Mesendoderm (in vitro differentiated cells): ENCODE data around the gene POGZ.
"Not testable (repeated sequence)": the region's sequence is repeated elsewhere in the genome, so short reads cannot be mapped to it uniquely, and the experiment has no call there.

Source experiments
- DNase-seq: peaks from one replicate; pipeline ENCODE4 v3.0.0; 2013
- H2AK5ac ChIP-seq: 2 replicates; pipeline ENCODE4 v1.6.1; 2013; ENCODE audit warnings: low read length, inconsistent platforms
- H2BK120ac ChIP-seq: 2 replicates; pipeline ENCODE4 v1.6.1; 2013; ENCODE audit warnings: low read depth, mild to moderate bottlenecking, low read length, moderate library complexity, mixed read lengths
- H2BK15ac ChIP-seq: replicated peaks from 2 replicates; pipeline ENCODE4 v1.6.1; 2013; ENCODE audit warnings: low read depth, mild to moderate bottlenecking, moderate library complexity
- H2BK5ac ChIP-seq: 2 replicates; pipeline ENCODE4 v1.6.1; 2013; ENCODE audit warnings: low read length, inconsistent platforms
- H3K18ac ChIP-seq: 2 replicates; pipeline ENCODE4 v1.6.1; 2013; ENCODE audit warnings: mild to moderate bottlenecking, low read length, mixed read lengths
- H3K23ac ChIP-seq: one replicate; pipeline ENCODE4 v1.6.1; 2013; ENCODE audit warnings: low read length
- H3K27ac ChIP-seq: 2 replicates; pipeline ENCODE4 v1.5.1; 2013; ENCODE audit warnings: low read depth, mild to moderate bottlenecking, inconsistent platforms, low read length, moderate library complexity
- H3K27me3 ChIP-seq: 2 replicates; pipeline ENCODE4 v1.6.1; 2013; ENCODE audit warnings: low read length, control low read depth, mild to moderate bottlenecking, inconsistent platforms; ENCODE audit not compliant: insufficient read depth, poor library complexity
- H3K36me3 ChIP-seq: 2 replicates; pipeline ENCODE4 v1.6.1; 2013; ENCODE audit warnings: low read length, inconsistent platforms; ENCODE audit not compliant: control insufficient read depth, insufficient read depth
- H3K4ac ChIP-seq: one replicate; pipeline ENCODE4 v1.6.1; 2013; ENCODE audit warnings: low read depth, mild to moderate bottlenecking, low read length, moderate library complexity
- H3K4me1 ChIP-seq: 2 replicates; pipeline ENCODE4 v1.6.1; 2013; ENCODE audit warnings: low read depth, low read length, inconsistent platforms; ENCODE audit not compliant: control insufficient read depth
- H3K4me2 ChIP-seq: 2 replicates; pipeline ENCODE4 v1.6.1; 2013; ENCODE audit warnings: low read length
- H3K4me3 ChIP-seq: 2 replicates; pipeline ENCODE4 v1.5.1; 2013; ENCODE audit warnings: mild to moderate bottlenecking, low read length
- H3K56ac ChIP-seq: one replicate; pipeline ENCODE4 v1.6.1; 2013; ENCODE audit warnings: low read length
- H3K79me1 ChIP-seq: 2 replicates; pipeline ENCODE4 v1.6.1; 2013; ENCODE audit warnings: low read length, inconsistent platforms
- H3K79me2 ChIP-seq: 2 replicates; pipeline ENCODE4 v1.6.1; 2013; ENCODE audit warnings: mild to moderate bottlenecking, low read length; ENCODE audit not compliant: control insufficient read depth, insufficient read depth
- H3K9ac ChIP-seq: 2 replicates; pipeline ENCODE4 v1.6.1; 2013; ENCODE audit warnings: low read length, inconsistent platforms
- H4K5ac ChIP-seq: one replicate; pipeline ENCODE4 v1.6.1; 2013; ENCODE audit warnings: low read length
- H4K8ac ChIP-seq: one replicate; pipeline ENCODE4 v1.6.1; 2013; ENCODE audit warnings: low read depth, mild to moderate bottlenecking, control low read depth, low read length, moderate library complexity
- WGBS: extraction: QIAGEN DNeasy Blood & Tissue Kit; methylation state at CpG from one replicate; pipeline ENCODE4 v1.1.7; 2013; ENCODE audit warnings: low lambda C conversion rate, missing lambda C conversion rate; ENCODE audit not compliant: insufficient coverage; ENCODE audit errors: extremely low coverage; 5-methylcytosine and 5-hydroxymethylcytosine counted together

Gene POGZ

DNA sequence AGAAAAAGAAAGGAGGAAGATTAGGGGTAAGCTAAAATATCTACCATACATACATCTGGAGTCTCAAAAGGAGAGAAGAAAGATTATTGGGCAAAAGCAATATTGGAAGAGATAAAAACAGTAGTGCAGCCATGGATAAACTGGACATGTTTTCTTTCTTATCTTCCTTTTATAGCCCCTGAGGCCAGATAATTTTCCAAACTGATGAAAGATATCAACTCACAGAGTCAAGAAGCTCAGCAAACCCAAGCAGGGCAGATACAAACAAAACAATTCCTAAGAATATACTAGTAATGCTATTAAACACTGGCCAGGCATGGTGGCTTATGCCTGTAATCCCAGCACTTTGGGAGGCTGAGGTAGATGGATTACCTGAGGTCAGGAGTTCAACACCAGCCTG is 65.7 kb downstream of the POGZ start:
- no peak overlapping the region for H4K8ac ChIP-seq
- H3K36me3 ChIP-seq = no peaks in the 10 kb centered on the region
- no peak overlapping the region for H3K4me3 ChIP-seq
- no peak overlapping the region for H2BK120ac ChIP-seq
- H3K4me1 ChIP-seq = no peaks in the 10 kb centered on the region
- no peak overlapping the region for H3K4ac ChIP-seq
- DNase-seq = no peak
- no peaks in the 10 kb centered on the region for H3K79me2 ChIP-seq
- H2BK5ac ChIP-seq = no peak overlapping the region
- no peak overlapping the region for H3K4me2 ChIP-seq
- no peak overlapping the region for H2AK5ac ChIP-seq
- no peak overlapping the region for H3K23ac ChIP-seq
- no peak overlapping the region for H2BK15ac ChIP-seq
- no peak overlapping the region for H4K5ac ChIP-seq
- no peak overlapping the region for H3K18ac ChIP-seq
- H3K27ac ChIP-seq = no peak overlapping the region
- H3K27me3 ChIP-seq = no peaks in the 10 kb centered on the region
- H3K56ac ChIP-seq = no peak overlapping the region
- H3K9ac ChIP-seq = no peak overlapping the region
- H3K79me1 ChIP-seq = no peaks in the 10 kb centered on the region

- Histone ChIP-seq H2BK15ac (no peak overlapping the region), H3K4me1 (no peaks in the 10 kb centered on the region), H3K79me2 (no peaks in the 10 kb centered on the region), H3K23ac (no peak overlapping the region), H3K9ac (no peak overlapping the region), H3K36me3 (no peaks in the 10 kb centered on the region), H3K79me1 (no peaks in the 10 kb centered on the region), H2BK5ac (no peak overlapping the region), H4K5ac (no peak overlapping the region), H3K4me2 (no peak overlapping the region), H3K4me3 (no peak overlapping the region), H3K27ac (no peak overlapping the region), H3K18ac (no peak overlapping the region), H2AK5ac (no peak overlapping the region), H3K27me3 (no peaks in the 10 kb centered on the region), H4K8ac (no peak overlapping the region), H3K4ac (no peak overlapping the region), H3K56ac (no peak overlapping the region), H2BK120ac (no peak overlapping the region)
- WGBS = no CpG with 5 or more reads among the region's 3 CpGs
- DNase-seq = no peak
These were observed 68.2 kb downstream of the POGZ start for GRCh38 chr1:151391079-151391563.

DNA sequence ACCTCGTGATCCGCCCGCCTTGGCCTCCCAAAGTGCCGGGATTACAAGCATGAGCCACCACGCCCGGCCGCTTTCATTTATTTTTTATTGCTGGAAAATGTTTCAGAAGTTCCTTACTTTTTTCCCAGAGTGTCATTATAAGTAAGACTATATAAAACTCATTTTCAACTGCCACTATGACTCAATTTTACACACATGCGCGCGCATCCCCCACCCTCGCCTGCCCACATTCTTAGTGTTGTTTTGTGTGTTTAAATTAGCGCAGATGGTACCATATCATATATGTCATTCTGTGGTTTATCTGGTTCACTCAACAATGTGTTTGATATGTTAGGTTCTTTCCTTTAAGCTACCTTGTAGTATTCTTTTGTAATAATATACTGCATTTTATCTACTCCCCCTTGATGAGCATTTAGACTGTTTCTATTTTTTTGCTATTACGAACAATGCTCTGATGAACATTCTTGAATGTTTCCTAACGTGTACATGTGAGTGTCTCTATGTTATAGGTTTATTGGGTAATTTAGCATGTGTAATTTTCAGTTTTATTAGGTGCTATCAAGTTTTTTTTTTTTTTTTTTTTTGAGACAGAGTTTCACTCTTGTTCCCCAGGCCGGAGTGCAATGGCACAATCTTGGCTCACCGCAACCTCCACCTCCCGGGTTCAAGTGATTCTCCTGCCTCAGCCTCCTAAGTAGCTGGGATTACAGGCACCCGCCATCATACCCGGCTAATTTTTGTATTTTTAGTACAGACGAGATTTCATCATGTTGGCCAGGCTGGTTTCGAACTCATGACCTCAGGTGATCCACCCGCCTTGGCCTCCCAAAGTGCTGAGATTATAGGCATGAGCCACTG is 68.8 kb downstream of the POGZ start:
- H2BK120ac ChIP-seq, DNase-seq, H2BK15ac ChIP-seq, H2AK5ac ChIP-seq, H3K4me3 ChIP-seq, H3K4ac ChIP-seq, H3K9ac ChIP-seq, H2BK5ac ChIP-seq, H3K27me3 ChIP-seq, H3K23ac ChIP-seq, H4K5ac ChIP-seq, H3K27ac ChIP-seq, H4K8ac ChIP-seq, H3K56ac ChIP-seq, H3K18ac ChIP-seq, H3K4me1 ChIP-seq, H3K79me1 ChIP-seq, H3K4me2 ChIP-seq, H3K79me2 ChIP-seq, H3K36me3 ChIP-seq: not testable (repeated sequence)
- no CpG with 5 or more reads among the region's 22 CpGs for WGBS

- no peaks in the 10 kb centered on the region for H3K79me2 ChIP-seq
- no peaks in the 10 kb centered on the region for H3K36me3 ChIP-seq
- DNase-seq = no peak
- H3K18ac ChIP-seq = no peak overlapping the region
- no peak overlapping the region for H3K23ac ChIP-seq
- no peak overlapping the region for H3K56ac ChIP-seq
- no peak overlapping the region for H2BK5ac ChIP-seq
- no peak overlapping the region for H2AK5ac ChIP-seq
- H3K9ac ChIP-seq = no peak overlapping the region
- WGBS = no CpG with 5 or more reads among the region's 2 CpGs
- no peaks in the 10 kb centered on the region for H3K79me1 ChIP-seq
- H3K4ac ChIP-seq = no peak overlapping the region
- no peak overlapping the region for H3K4me2 ChIP-seq
- no peak overlapping the region for H2BK120ac ChIP-seq
- no peak overlapping the region for H4K5ac ChIP-seq
- H4K8ac ChIP-seq = no peak overlapping the region
- no peak overlapping the region for H2BK15ac ChIP-seq
- H3K27ac ChIP-seq = no peak overlapping the region
- no peaks in the 10 kb centered on the region for H3K27me3 ChIP-seq
- H3K4me1 ChIP-seq = no peaks in the 10 kb centered on the region
- H3K4me3 ChIP-seq = no peak overlapping the region
These were observed 73.3 kb downstream of the POGZ start for GRCh38 chr1:151386002-151386401.

GRCh38 chr1:151384584-151384983 is 74.7 kb downstream of the POGZ start:
- H2BK120ac ChIP-seq = no peak overlapping the region
- no peak overlapping the region for H2BK15ac ChIP-seq
- no peak overlapping the region for H3K56ac ChIP-seq
- H3K79me2 ChIP-seq = no peaks in the 10 kb centered on the region
- no peaks in the 10 kb centered on the region for H3K27me3 ChIP-seq
- H3K79me1 ChIP-seq = no peaks in the 10 kb centered on the region
- no peak overlapping the region for H3K4ac ChIP-seq
- no peak overlapping the region for H2AK5ac ChIP-seq
- no peak overlapping the region for H3K9ac ChIP-seq
- no peak overlapping the region for H3K4me2 ChIP-seq
- no peak overlapping the region for H3K23ac ChIP-seq
- no peak overlapping the region for H4K5ac ChIP-seq
- no CpG with 5 or more reads among the region's 3 CpGs for WGBS
- H3K4me3 ChIP-seq = no peak overlapping the region
- no peak overlapping the region for H3K18ac ChIP-seq
- no peaks in the 10 kb centered on the region for H3K4me1 ChIP-seq
- no peak overlapping the region for H3K27ac ChIP-seq
- H2BK5ac ChIP-seq = no peak overlapping the region
- no peak overlapping the region for H4K8ac ChIP-seq
- H3K36me3 ChIP-seq = no peaks in the 10 kb centered on the region
- no peak for DNase-seq
